ENCODE results near the gene CCDC178.

GRCh38 chr18:33128581-33128980 is 311.9 kb downstream of the CCDC178 start:
- TF ChIP-seq CTCF (IDR thresholded peaks at IDR 0.05; ENCODE audit: low read length) (no peak), EZH2 (IDR thresholded peaks at IDR 0.05; ENCODE audit: borderline replicate concordance, low read length) (no peak)
